Osteoblast (primary cell): ENCODE measurements around the gene KIF26B. TPM values are rescaled to one million over a fixed set of nuclear protein-coding genes. Genes with fewer than 3 reads are reported as not detected.

Source experiments
- DNase-seq: peaks from one replicate; pipeline ENCODE4 v3.0.0; 2011; ENCODE audit warnings: low spot score, mixed read lengths; ENCODE audit not compliant: insufficient read length; ENCODE audit errors: missing footprints
- H2AFZ ChIP-seq: 2 replicates; pipeline ENCODE4 v1.6.0; 2011; ENCODE audit warnings: mild to moderate bottlenecking, low read length
- H3K27ac ChIP-seq: 2 replicates; pipeline ENCODE4 v1.5.1; 2011; ENCODE audit warnings: mild to moderate bottlenecking, low read depth, low read length, moderate library complexity
- H3K27me3 ChIP-seq: 2 replicates; pipeline ENCODE4 v1.6.0; 2012; ENCODE audit warnings: mild to moderate bottlenecking, control low read depth, inconsistent platforms, low read length, moderate library complexity; ENCODE audit not compliant: insufficient read depth
- H3K36me3 ChIP-seq: 2 replicates; pipeline ENCODE4 v1.5.1; 2011; ENCODE audit warnings: mild to moderate bottlenecking, low read length, control low read depth, moderate library complexity; ENCODE audit not compliant: insufficient read depth
- H3K4me1 ChIP-seq: 2 replicates; pipeline ENCODE4 v1.5.1; 2011; ENCODE audit warnings: mild to moderate bottlenecking, low read length, control low read depth, moderate library complexity; ENCODE audit not compliant: insufficient read depth
- H3K4me2 ChIP-seq: 2 replicates; pipeline ENCODE4 v1.6.0; 2011; ENCODE audit warnings: mild to moderate bottlenecking, low read length; ENCODE audit not compliant: insufficient read depth
- H3K4me3 ChIP-seq: fragments of 200-600 bp; sonication (generic); 3 replicates; pipeline ENCODE4 v1.5.1; 2012; ENCODE audit warnings: mild to moderate bottlenecking, low read length, inconsistent platforms; ENCODE audit not compliant: insufficient read depth
- H3K79me2 ChIP-seq: 2 replicates; pipeline ENCODE4 v1.6.0; 2012; ENCODE audit warnings: mild to moderate bottlenecking, low read length, control low read depth, inconsistent platforms; ENCODE audit not compliant: insufficient read depth
- H3K9me3 ChIP-seq: 2 replicates; pipeline ENCODE4 v1.5.1; 2011; ENCODE audit warnings: low read depth, low read length, control low read depth
- H4K20me1 ChIP-seq: 2 replicates; pipeline ENCODE4 v1.6.0; 2012; ENCODE audit warnings: mild to moderate bottlenecking, low read length, control low read depth; ENCODE audit not compliant: insufficient read depth
- CTCF ChIP-seq: IDR thresholded peaks from 2 replicates; pipeline ENCODE4 v1.5.1; 2011; ENCODE audit warnings: mild to moderate bottlenecking, low read depth, low read length, moderate library complexity; ENCODE audit errors: extremely low read depth
- total RNA-seq: library from RNA; depleted of rRNA; stranded (reverse); fragments of >200 nt; gene quantifications from 2 replicates; pipeline ENCODE4 v1.2.3, GENCODE V29; 2012

KIF26B gene
- total RNA-seq, 1 donor, result 22.1 TPM

DNA sequence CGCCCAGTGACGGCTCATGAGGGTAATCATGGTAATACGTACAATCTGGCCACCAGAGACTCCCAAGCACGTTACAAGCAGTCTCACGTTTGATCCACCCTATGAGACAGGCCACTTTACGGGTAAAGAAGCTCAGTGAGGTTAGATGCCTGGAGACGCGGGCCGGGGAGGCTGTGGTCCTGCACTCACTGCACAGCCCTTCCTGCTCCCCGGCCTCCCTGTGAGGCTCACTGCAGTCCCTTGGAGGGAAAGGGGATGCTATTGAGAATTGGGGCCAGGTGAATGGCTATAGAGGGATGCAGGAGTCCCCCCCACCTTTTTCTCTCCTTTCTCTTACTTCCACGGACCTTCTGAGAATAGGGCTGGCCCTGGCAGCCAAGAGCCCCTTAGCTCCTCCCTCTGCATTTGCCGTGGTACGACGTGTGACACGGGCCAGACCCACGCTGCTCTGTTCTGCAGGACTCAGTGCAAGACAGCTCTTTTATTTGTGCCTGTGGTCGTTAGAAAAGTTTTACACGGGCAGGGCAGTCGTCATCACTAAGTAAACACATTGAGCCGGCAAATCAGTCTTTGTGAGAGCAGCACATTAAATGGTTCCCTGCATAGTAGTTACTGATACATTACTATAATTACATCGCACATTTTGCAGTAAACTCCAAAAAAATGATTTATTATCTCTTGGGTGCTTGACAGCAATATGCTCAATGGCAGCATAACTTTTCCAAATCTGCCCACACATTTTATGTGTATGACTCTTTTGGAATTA, 18.8 kb downstream of the KIF26B start:
- Histone ChIP-seq H3K27me3 (no peaks in the 10 kb centered on the region), H2AFZ (peak overlapping the region; percentile 20), H3K4me1 (no peaks in the 10 kb centered on the region), H4K20me1 (peaks cover 4% of the 10 kb centered on the region), H3K4me2 (peak overlapping the region; percentile 16), H3K36me3 (no peaks in the 10 kb centered on the region), H3K79me2 (no peaks in the 10 kb centered on the region), H3K9me3 (no peaks in the 10 kb centered on the region), H3K27ac (no peak overlapping the region), H3K4me3 (peak overlapping the region; percentile 10)
- DNase-seq, result no peak
- TF ChIP-seq CTCF, result no peak

- Histone ChIP-seq H4K20me1 (peaks cover 4% of the 10 kb centered on the region), H3K4me2 (no peak overlapping the region), H3K79me2 (no peaks in the 10 kb centered on the region), H3K9me3 (no peaks in the 10 kb centered on the region), H3K36me3 (no peaks in the 10 kb centered on the region), H3K4me1 (no peaks in the 10 kb centered on the region), H2AFZ (no peak overlapping the region), H3K4me3 (no peak overlapping the region), H3K27me3 (no peaks in the 10 kb centered on the region), H3K27ac (no peak overlapping the region)
- TF ChIP-seq CTCF, result no peak
- DNase-seq, result no peak
These were observed 22.5 kb downstream of the KIF26B start for GRCh38 chr1:245177071-245177900.

GRCh38 chr1:245179706-245180105, 24.9 kb downstream of the KIF26B start:
- Histone ChIP-seq H3K4me1 (no peaks in the 10 kb centered on the region), H3K27me3 (no peaks in the 10 kb centered on the region), H2AFZ (no peak overlapping the region), H3K27ac (no peak overlapping the region), H3K9me3 (no peaks in the 10 kb centered on the region), H4K20me1 (peaks cover 4% of the 10 kb centered on the region), H3K36me3 (no peaks in the 10 kb centered on the region), H3K4me2 (no peak overlapping the region), H3K4me3 (no peak overlapping the region), H3K79me2 (no peaks in the 10 kb centered on the region)
- DNase-seq, result no peak
- no peak for TF ChIP-seq CTCF
